Neuron (in vitro differentiated cells): ENCODE data around the gene TWNK.
A peak's percentile ranks its signal among the peaks of the same experiment; 100 is the strongest.

Experiments used
- H2AFZ ChIP-seq: one replicate; pipeline ENCODE4 v1.6.1; 2013; ENCODE audit warnings: low read depth, mild to moderate bottlenecking, inconsistent platforms, low read length, moderate library complexity
- H3K27me3 ChIP-seq: one replicate; pipeline ENCODE4 v1.6.1; 2013; ENCODE audit warnings: low read length; ENCODE audit not compliant: insufficient read depth
- H3K36me3 ChIP-seq: one replicate; pipeline ENCODE4 v1.6.1; 2013; ENCODE audit warnings: low read length; ENCODE audit not compliant: insufficient read depth
- H3K4me1 ChIP-seq: one replicate; pipeline ENCODE4 v1.6.1; 2013; ENCODE audit warnings: low read length; ENCODE audit not compliant: insufficient read depth
- H3K4me3 ChIP-seq: 2 replicates; pipeline ENCODE4 v1.5.1; 2013; ENCODE audit warnings: mild to moderate bottlenecking, low read length, moderate library complexity
- H3K9me3 ChIP-seq: one replicate; pipeline ENCODE4 v1.6.1; 2013; ENCODE audit warnings: low read length

Gene TWNK

DNA sequence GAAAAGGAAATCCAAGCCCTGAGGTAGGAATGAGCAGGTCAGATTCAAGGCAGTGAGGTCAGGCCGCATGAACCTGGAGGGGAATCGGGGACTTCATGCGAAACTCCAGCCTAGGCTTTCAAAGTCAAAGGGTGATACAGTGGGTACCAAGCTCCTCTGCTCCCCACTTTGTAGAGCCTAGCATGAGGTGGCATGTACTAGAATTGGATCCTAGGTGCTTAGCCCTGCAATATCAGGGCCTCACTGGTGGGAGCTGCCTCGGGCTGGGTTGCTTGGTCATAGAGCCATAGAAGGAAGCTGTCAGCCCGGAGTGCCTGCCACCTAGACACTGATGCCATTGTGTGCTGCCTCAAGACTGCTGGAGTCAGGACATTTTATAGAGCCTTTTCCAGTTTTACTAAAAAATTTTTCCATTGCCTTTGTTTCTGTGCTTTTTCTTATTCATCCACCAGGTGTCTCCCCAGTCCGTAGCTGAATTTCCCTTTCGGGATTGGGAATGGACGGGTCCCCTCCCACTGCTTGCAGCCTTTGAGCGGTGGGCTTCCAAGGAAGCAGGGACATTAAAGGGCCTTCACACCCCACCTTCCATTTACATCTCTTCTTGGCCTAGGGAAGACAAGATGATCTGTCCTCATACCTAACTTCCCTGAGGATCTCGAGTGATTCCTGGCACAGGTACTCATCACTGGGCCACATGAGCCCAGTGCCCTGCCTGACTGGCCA is 6.8 kb downstream of the TWNK start:
- H2AFZ ChIP-seq: no peak overlapping the region
- H3K4me3 ChIP-seq: no peak overlapping the region
- H3K27me3 ChIP-seq: no peaks in the 10 kb centered on the region
- H3K9me3 ChIP-seq: no peaks in the 10 kb centered on the region
- H3K4me1 ChIP-seq: peaks cover 16% of the 10 kb centered on the region
- peaks cover 33% of the 10 kb centered on the region for H3K36me3 ChIP-seq

GRCh38 chr10:100995181-100995580 is 7.8 kb downstream of the TWNK start:
- H3K9me3 ChIP-seq: no peaks in the 10 kb centered on the region
- H3K4me1 ChIP-seq: peaks cover 16% of the 10 kb centered on the region
- peaks cover 25% of the 10 kb centered on the region for H3K36me3 ChIP-seq
- no peak overlapping the region for H2AFZ ChIP-seq
- no peaks in the 10 kb centered on the region for H3K27me3 ChIP-seq
- no peak overlapping the region for H3K4me3 ChIP-seq

DNA sequence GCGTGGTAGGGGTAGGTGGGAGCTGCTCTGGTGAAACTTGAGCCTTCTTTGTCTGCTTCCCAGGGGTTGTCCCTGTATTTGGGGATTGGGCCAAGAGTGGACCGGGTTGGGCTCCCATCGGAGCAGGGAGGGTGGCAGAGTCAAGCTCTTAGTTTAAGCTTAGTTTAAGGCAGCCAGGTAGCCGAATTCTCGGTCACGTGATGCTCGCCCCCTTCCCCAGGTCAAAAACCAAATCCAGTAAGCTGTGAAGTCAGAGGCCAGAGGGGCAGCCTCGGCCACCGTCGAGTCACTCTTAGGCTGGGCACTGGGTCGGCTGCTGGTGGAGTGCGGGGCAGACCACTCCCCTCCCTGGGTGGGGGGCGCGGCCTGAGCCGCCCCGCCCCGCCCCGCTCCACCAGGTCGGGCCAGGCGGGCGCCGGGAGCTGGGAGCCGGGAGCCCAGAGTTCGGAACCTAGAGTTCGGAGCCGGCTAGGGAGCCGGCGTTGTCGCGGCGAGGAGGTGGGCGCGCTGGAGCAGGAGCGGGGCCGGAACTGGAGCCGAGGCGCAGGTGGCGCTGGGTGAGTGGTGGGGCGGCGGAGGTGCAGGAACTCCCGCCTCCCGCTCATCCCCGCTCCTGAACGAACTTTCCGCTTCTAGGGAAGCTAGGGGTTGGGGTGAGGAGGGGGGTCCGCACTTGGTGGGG is 9.5 kb downstream of the TWNK start:
- no peaks in the 10 kb centered on the region for H3K9me3 ChIP-seq
- H3K4me1 ChIP-seq: peaks cover 28% of the 10 kb centered on the region
- peaks cover 10% of the 10 kb centered on the region for H3K36me3 ChIP-seq
- no peak overlapping the region for H2AFZ ChIP-seq
- no peak overlapping the region for H3K4me3 ChIP-seq
- H3K27me3 ChIP-seq: no peaks in the 10 kb centered on the region

GRCh38 chr10:100997360-100998182 is 10.2 kb downstream of the TWNK start:
- H2AFZ ChIP-seq: no peak overlapping the region
- H3K27me3 ChIP-seq: no peaks in the 10 kb centered on the region

DNA sequence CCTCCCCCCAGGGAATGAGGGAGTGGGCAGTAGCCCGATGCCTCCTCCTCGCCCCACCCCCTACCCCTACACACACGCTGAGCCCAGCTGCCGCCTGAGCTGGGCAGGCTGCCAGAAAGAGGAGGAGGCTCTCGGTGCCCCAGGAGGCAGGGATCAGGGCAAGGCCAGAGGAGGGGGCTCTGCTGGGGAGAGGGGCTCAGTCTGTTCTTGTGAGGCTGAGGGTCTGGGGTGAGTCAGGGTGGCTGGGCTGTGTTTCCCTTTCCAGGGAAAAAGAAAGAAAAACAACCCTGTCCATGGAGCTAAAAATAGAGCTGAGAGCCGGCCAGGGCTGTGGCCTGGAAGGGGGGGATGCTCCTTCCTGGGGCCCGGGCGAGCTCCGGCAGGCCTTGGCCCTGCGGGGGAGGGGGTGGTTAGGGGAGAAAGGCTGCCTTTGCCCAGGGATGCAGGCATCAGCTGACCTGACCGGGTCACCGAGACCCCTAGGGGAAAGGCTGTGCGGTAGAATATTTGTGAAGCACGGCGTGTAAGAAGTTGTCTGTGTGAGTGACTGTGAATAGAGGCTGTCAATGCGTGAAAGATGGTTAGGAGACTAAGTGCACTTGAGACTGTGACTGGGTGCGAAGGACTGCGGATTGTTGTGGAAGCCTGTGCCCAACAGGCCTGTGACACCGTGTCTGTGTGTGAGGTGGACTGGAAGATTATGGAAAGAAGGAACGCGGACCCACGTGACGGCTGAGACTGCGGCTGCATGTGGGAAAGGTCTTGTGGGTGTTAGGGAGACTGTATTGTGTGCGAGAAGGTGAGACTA is 11.0 kb downstream of the TWNK start:
- peaks cover 15% of the 10 kb centered on the region for H3K36me3 ChIP-seq
- no peaks in the 10 kb centered on the region for H3K27me3 ChIP-seq
- peak overlapping the region; percentile 7 for H2AFZ ChIP-seq
- H3K9me3 ChIP-seq: no peaks in the 10 kb centered on the region
- peaks cover 32% of the 10 kb centered on the region for H3K4me1 ChIP-seq
- peak overlapping the region; percentile 90 for H3K4me3 ChIP-seq

More at GRCh38 chr10:100997360-100998182, 10.2 kb downstream of the TWNK start:
- H3K4me3 ChIP-seq: peak overlapping the region; percentile 90
- no peaks in the 10 kb centered on the region for H3K9me3 ChIP-seq
- H3K36me3 ChIP-seq: peaks cover 11% of the 10 kb centered on the region
- peaks cover 32% of the 10 kb centered on the region for H3K4me1 ChIP-seq

- H3K27me3 ChIP-seq: no peaks in the 10 kb centered on the region
- no peaks in the 10 kb centered on the region for H3K9me3 ChIP-seq
- H3K4me3 ChIP-seq: peak overlapping the region; percentile 90
- peak overlapping the region; percentile 7 for H2AFZ ChIP-seq
- peaks cover 15% of the 10 kb centered on the region for H3K36me3 ChIP-seq
- peaks cover 32% of the 10 kb centered on the region for H3K4me1 ChIP-seq
Observed at GRCh38 chr10:100998991-100999741, 11.8 kb downstream of the TWNK start.

GRCh38 chr10:100999742-101000126 is 12.4 kb downstream of the TWNK start, which contains the start of gene LZTS2:
Gene LZTS2, plus strand, starts transcription at chr10:100999808. Its CDS starts 2,731 bp downstream, at chr10:101002539.
- Histone ChIP-seq H2AFZ (peak within 1 kb of the TSS; percentile 7), H3K4me3 (peak within 1 kb of the TSS; percentile 90), H3K36me3 (peaks cover 19% of the 10 kb centered on the region), H3K4me1 (peaks cover 32% of the 10 kb centered on the region), H3K9me3 (no peaks in the 10 kb centered on the region), H3K27me3 (no peaks in the 10 kb centered on the region)

DNA sequence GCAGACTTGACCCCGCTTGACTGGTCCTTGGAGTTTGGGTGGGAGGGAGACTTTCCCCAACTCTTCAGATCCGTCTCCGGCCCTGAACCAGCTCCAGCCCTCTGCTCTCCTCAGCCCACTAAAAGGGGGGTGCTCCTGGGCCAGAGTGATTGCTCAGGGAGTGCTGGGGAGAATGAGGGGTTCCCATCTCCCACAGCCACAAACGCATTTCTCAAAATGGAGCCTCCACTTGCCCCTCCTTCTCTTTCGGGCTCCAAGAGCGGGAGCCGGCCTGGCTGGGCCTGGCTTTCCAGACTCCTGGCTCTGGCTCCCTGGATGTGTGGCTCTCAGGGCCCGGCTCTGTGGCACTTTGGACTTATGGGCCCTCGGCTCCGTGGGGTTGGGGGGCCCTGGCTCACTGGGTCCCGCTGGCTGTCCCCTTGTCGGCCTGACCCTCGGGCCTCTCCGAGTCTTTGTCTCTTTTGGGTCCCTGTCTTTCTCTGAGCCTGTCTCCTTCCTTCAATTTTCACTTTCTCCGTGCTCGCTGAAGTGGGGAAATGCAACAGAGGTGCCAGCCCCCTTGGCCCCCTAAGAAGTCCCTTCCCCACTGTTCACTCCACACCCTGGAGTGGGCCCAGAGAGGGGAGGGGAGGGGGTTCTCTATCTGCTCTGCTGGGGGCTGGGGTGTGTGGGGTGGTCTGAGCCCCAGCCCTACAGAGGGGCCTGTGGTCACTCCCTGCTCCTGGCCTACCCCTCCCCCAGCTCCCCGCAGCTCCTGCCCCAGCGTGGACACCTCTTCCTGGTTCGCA is 13.0 kb downstream of the TWNK start:
- Histone ChIP-seq H3K27me3 (no peaks in the 10 kb centered on the region), H3K4me1 (peaks cover 32% of the 10 kb centered on the region), H3K9me3 (no peaks in the 10 kb centered on the region), H2AFZ (no peak overlapping the region), H3K36me3 (peaks cover 23% of the 10 kb centered on the region), H3K4me3 (peak overlapping the region; percentile 90)

GRCh38 chr10:101000915-101001658 is 13.7 kb downstream of the TWNK start:
- Histone ChIP-seq H3K4me3 (peak overlapping the region; percentile 90), H3K9me3 (no peaks in the 10 kb centered on the region), H3K4me1 (peaks cover 32% of the 10 kb centered on the region), H3K36me3 (peaks cover 31% of the 10 kb centered on the region), H3K27me3 (no peaks in the 10 kb centered on the region), H2AFZ (no peak overlapping the region)

GRCh38 chr10:101001659-101002035 is 14.3 kb downstream of the TWNK start:
- H3K4me1 ChIP-seq: peaks cover 32% of the 10 kb centered on the region
- H3K36me3 ChIP-seq: peaks cover 35% of the 10 kb centered on the region
- H3K27me3 ChIP-seq: no peaks in the 10 kb centered on the region
- H3K9me3 ChIP-seq: no peaks in the 10 kb centered on the region
- H3K4me3 ChIP-seq: peak overlapping the region; percentile 90
- no peak overlapping the region for H2AFZ ChIP-seq

DNA sequence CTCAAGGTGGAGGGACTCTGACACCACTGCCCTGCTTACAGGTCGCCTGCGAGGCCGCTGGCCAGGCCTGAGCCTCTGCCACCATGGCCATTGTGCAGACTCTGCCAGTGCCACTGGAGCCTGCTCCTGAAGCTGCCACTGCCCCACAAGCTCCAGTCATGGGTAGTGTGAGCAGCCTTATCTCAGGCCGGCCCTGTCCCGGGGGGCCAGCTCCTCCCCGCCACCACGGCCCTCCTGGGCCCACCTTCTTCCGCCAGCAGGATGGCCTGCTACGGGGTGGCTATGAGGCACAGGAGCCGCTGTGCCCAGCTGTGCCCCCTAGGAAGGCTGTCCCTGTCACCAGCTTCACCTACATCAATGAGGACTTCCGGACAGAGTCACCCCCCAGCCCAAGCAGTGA is 15.1 kb downstream of the TWNK start:
- H3K4me3 ChIP-seq: no peak overlapping the region
- peaks cover 41% of the 10 kb centered on the region for H3K36me3 ChIP-seq
- peaks cover 32% of the 10 kb centered on the region for H3K4me1 ChIP-seq
- H3K9me3 ChIP-seq: no peaks in the 10 kb centered on the region
- no peak overlapping the region for H2AFZ ChIP-seq
- no peaks in the 10 kb centered on the region for H3K27me3 ChIP-seq
